SHP77 treated with DMSO at 0.1 percent for 48 hours (cell line): Measurements from ENCODE around the gene FRYL.

ENCODE experiments used
- DNase-seq: peaks from one replicate; lab custom pipeline; 2025; lab: John Stamatoyannopoulos, UW

The FRYL gene

GRCh38 chr4:48604041-48604440 is 176.0 kb downstream of the FRYL start:
- DNase-seq, result no peak

- no peak for DNase-seq
Measured at GRCh38 chr4:48603366-48604003, 176.6 kb downstream of the FRYL start.

- DNase-seq, result no peak
Measured at GRCh38 chr4:48602763-48603162, 177.3 kb downstream of the FRYL start.

- no peak for DNase-seq
Measured at GRCh38 chr4:48602222-48602621, 177.9 kb downstream of the FRYL start.

GRCh38 chr4:48596336-48596735 is 183.7 kb downstream of the FRYL start:
- DNase-seq, result no peak

- no peak for DNase-seq
Measured at GRCh38 chr4:48594180-48594579, 185.9 kb downstream of the FRYL start.

- DNase-seq, result no peak
Measured at GRCh38 chr4:48591372-48591771, 188.7 kb downstream of the FRYL start.

GRCh38 chr4:48590884-48591283 is 189.2 kb downstream of the FRYL start:
- DNase-seq, result no peak

GRCh38 chr4:48589098-48589445 is 191.0 kb downstream of the FRYL start:
- DNase-seq, result no peak

GRCh38 chr4:48588230-48589097 is 191.6 kb downstream of the FRYL start:
- no peak for DNase-seq

GRCh38 chr4:48585401-48585800 is 194.7 kb downstream of the FRYL start:
- DNase-seq, result no peak

GRCh38 chr4:48578132-48578968 is 201.7 kb downstream of the FRYL start:
- no peak for DNase-seq

- DNase-seq, result no peak
Measured at GRCh38 chr4:48575964-48576363, 204.1 kb downstream of the FRYL start.

GRCh38 chr4:48571471-48571870 is 208.6 kb downstream of the FRYL start:
- DNase-seq, result no peak

GRCh38 chr4:48570646-48571220 is 209.3 kb downstream of the FRYL start:
- no peak for DNase-seq

GRCh38 chr4:48566034-48566384 is 214.1 kb downstream of the FRYL start:
- DNase-seq, result no peak

- DNase-seq, result no peak
Measured at GRCh38 chr4:48565362-48566033, 214.6 kb downstream of the FRYL start.

GRCh38 chr4:48564151-48564550 is 215.9 kb downstream of the FRYL start:
- no peak for DNase-seq

GRCh38 chr4:48558819-48559218 is 221.3 kb downstream of the FRYL start:
- DNase-seq, result no peak

GRCh38 chr4:48558026-48558425 is 222.1 kb downstream of the FRYL start:
- DNase-seq, result no peak

GRCh38 chr4:48557478-48557877 is 222.6 kb downstream of the FRYL start:
- no peak for DNase-seq

- DNase-seq, result no peak
Measured at GRCh38 chr4:48556268-48556667, 223.8 kb downstream of the FRYL start.
